Natural killer cell (primary cell): ENCODE results near the gene SLC26A2. TPM values are rescaled to one million over a fixed set of nuclear protein-coding genes. Genes with fewer than 3 reads are reported as not detected.

Experiments used
- ATAC-seq, 3 donors: fragments of 150-1000 bp in 2 of 3; fragments of 200-7000 bp in 1 of 3; cut with Tn5 transposase; 1 replicate in 1 of 3; 2 replicates in 2 of 3; pipeline ENCODE4 v1.10.0; 2021; ENCODE audit warnings: mild to moderate bottlenecking in 2 of 3, moderate library complexity in 2 of 3
- DNase-seq, 2 donors: peaks; one replicate each; pipeline versions ENCODE4 v3.0.0 to v3.0.0-alpha.2; 2013 to 2021; ENCODE audit warnings: mixed read lengths in 1 of 2
- H3K27ac ChIP-seq: one replicate; pipeline ENCODE4 v1.5.1; 2013; ENCODE audit warnings: mild to moderate bottlenecking, low read length
- H3K27me3 ChIP-seq: one replicate; pipeline ENCODE4 v1.6.1; 2013; ENCODE audit warnings: low read length; ENCODE audit not compliant: control insufficient read depth, insufficient read depth
- H3K36me3 ChIP-seq: one replicate; pipeline ENCODE4 v1.6.1; 2013; ENCODE audit warnings: low read length; ENCODE audit not compliant: control insufficient read depth, insufficient read depth
- H3K4me1 ChIP-seq: one replicate; pipeline ENCODE4 v1.6.1; 2013; ENCODE audit warnings: low read length; ENCODE audit not compliant: control insufficient read depth, insufficient read depth
- H3K4me3 ChIP-seq: one replicate; pipeline ENCODE4 v1.5.1; 2013; ENCODE audit warnings: low read length
- H3K9me3 ChIP-seq: one replicate; pipeline ENCODE4 v1.6.1; 2013; ENCODE audit warnings: low read length; ENCODE audit not compliant: control insufficient read depth, insufficient read depth
- H3K27ac Mint-ChIP-seq, 2 donors: one replicate each; pipeline ENCODE4 v1.8.0; 2022; ENCODE audit warnings: mild to moderate bottlenecking in 2 of 2, mixed read lengths in 2 of 2, moderate library complexity in 1 of 2
- H3K27me3 Mint-ChIP-seq, 2 donors: one replicate each; pipeline ENCODE4 v1.8.0; 2022; ENCODE audit warnings: low read depth in 2 of 2, mixed read lengths in 2 of 2
- H3K36me3 Mint-ChIP-seq: one replicate; pipeline ENCODE4 v1.8.0; 2022; ENCODE audit warnings: mixed read lengths
- H3K4me1 Mint-ChIP-seq, 2 donors: one replicate each; pipeline ENCODE4 v1.8.0; 2022; ENCODE audit warnings: mixed read lengths in 2 of 2
- H3K4me3 Mint-ChIP-seq: one replicate; pipeline ENCODE4 v1.8.0; 2022; ENCODE audit warnings: mild to moderate bottlenecking, moderate library complexity, mixed read lengths
- H3K9me3 Mint-ChIP-seq, 2 donors: one replicate each; pipeline ENCODE4 v1.8.0; 2022; ENCODE audit warnings: mixed read lengths in 2 of 2
- CTCF ChIP-seq: fragments of 200-600 bp; IDR thresholded peaks from one replicate; pipeline ENCODE4 v1.8.0; 2022; ENCODE audit warnings: antibody characterized with exemption
- WGBS: methylation state at CpG from one replicate; pipeline ENCODE4 v1.1.7; 2013; ENCODE audit warnings: missing lambda C conversion rate; ENCODE audit not compliant: insufficient coverage; 5-methylcytosine and 5-hydroxymethylcytosine counted together
- intact Hi-C: fragments of 100-400 bp; cut with micrococcal nuclease; formaldehyde crosslinking; loops from one replicate; pipeline ENCODE4 v1.14.2; 2022
- total RNA-seq, 4 donors: library from RNA; stranded (reverse); fragments of 120-200 nt in 1 of 4; gene quantifications; one replicate each; pipeline versions ENCODE4 v1.2.3 to v1.2.4, GENCODE V29; 2013 to 2022

Gene SLC26A2
- total RNA-seq, 3 donors from 2014 or later (not counting 1 experiment from before 2014, with no cell fraction given), result 6.2 to 10.9 (median 8.1) TPM

- H3K4me1 ChIP-seq, result peaks cover 6% of the 10 kb centered on the region
- Mint-ChIP-seq H3K36me3 (no peaks in the 10 kb centered on the region), H3K4me3 (no peak overlapping the region), H3K4me1 (peaks cover 33 to 52% of the 10 kb centered on the region in 2 donors), H3K27me3 (no peaks in the 10 kb centered on the region), H3K9me3 (no peaks in the 10 kb centered on the region), H3K27ac (no peak overlapping the region)
- peaks cover 42% of the 10 kb centered on the region for H3K36me3 ChIP-seq
- DNase-seq (no peak), ATAC-seq (no peak)
- H3K27me3 ChIP-seq, result no peaks in the 10 kb centered on the region
- no peaks in the 10 kb centered on the region for H3K9me3 ChIP-seq
- intact Hi-C loops, result no loop called here
- WGBS, result 100% methylated on average over 2 of the region's 4 CpGs
- no peak for TF ChIP-seq CTCF
- no peak overlapping the region for H3K27ac ChIP-seq
- no peak overlapping the region for H3K4me3 ChIP-seq
These were observed 45.8 kb downstream of the SLC26A2 start for GRCh38 chr5:150006318-150006717.

- H3K9me3 ChIP-seq, result no peaks in the 10 kb centered on the region
- Mint-ChIP-seq H3K4me3 (no peak overlapping the region), H3K36me3 (peaks cover 1% of the 10 kb centered on the region), H3K9me3 (no peaks in the 10 kb centered on the region), H3K27ac (no peak overlapping the region), H3K4me1 (peaks cover 26 to 46% of the 10 kb centered on the region in 2 donors), H3K27me3 (no peaks in the 10 kb centered on the region)
- no peaks in the 10 kb centered on the region for H3K27me3 ChIP-seq
- intact Hi-C loops, result no loop called here
- H3K4me1 ChIP-seq, result no peaks in the 10 kb centered on the region
- peaks cover 47% of the 10 kb centered on the region for H3K36me3 ChIP-seq
- TF ChIP-seq CTCF, result no peak
- no peak for DNase-seq
- H3K27ac ChIP-seq, result no peak overlapping the region
- no peak overlapping the region for H3K4me3 ChIP-seq
- no peak for ATAC-seq
These were observed 46.5 kb downstream of the SLC26A2 start for GRCh38 chr5:150007050-150007449.

GRCh38 chr5:150009671-150010387, 49.3 kb downstream of the SLC26A2 start:
- Mint-ChIP-seq H3K9me3 (no peaks in the 10 kb centered on the region), H3K4me1 (peaks cover 16 to 28% of the 10 kb centered on the region in 2 donors), H3K4me3 (no peak overlapping the region), H3K36me3 (peaks cover 18% of the 10 kb centered on the region), H3K27ac (no peak overlapping the region), H3K27me3 (no peaks in the 10 kb centered on the region)
- no peak for ATAC-seq
- intact Hi-C loops, result no loop called here
- Histone ChIP-seq H3K36me3 (peaks cover 75% of the 10 kb centered on the region), H3K4me3 (no peak overlapping the region), H3K9me3 (no peaks in the 10 kb centered on the region), H3K27ac (no peak overlapping the region), H3K27me3 (no peaks in the 10 kb centered on the region), H3K4me1 (no peaks in the 10 kb centered on the region)
- no peak for TF ChIP-seq CTCF
- no peak for DNase-seq
- 95% methylated on average over 6 of the region's 6 CpGs for whole genome bisulfite sequencing

- Histone ChIP-seq H3K36me3 (peaks cover 83% of the 10 kb centered on the region), H3K27ac (no peak overlapping the region), H3K9me3 (peaks cover 6% of the 10 kb centered on the region), H3K4me3 (no peak overlapping the region), H3K27me3 (no peaks in the 10 kb centered on the region), H3K4me1 (no peaks in the 10 kb centered on the region)
- DNase-seq, result no peak
- TF ChIP-seq CTCF, result no peak
- no peak overlapping the region for H3K27ac Mint-ChIP-seq
- whole genome bisulfite sequencing, result 99% methylated on average over 4 of the region's 4 CpGs
- peaks cover 17 to 21% of the 10 kb centered on the region in 2 donors for H3K4me1 Mint-ChIP-seq
- H3K4me3 Mint-ChIP-seq, result no peak overlapping the region
- H3K27me3 Mint-ChIP-seq, result no peaks in the 10 kb centered on the region
- H3K9me3 Mint-ChIP-seq, result peaks cover 0 to 4% of the 10 kb centered on the region in 2 donors
- intact Hi-C loops, result no loop called here
- peaks cover 41% of the 10 kb centered on the region for H3K36me3 Mint-ChIP-seq
- peak in 1 of 3 donors; percentile 39 for ATAC-seq
These were observed 53.4 kb downstream of the SLC26A2 start for GRCh38 chr5:150013931-150014330.
